ENCODE results near the gene EEIG1. TPM values are rescaled to one million over a fixed set of nuclear protein-coding genes. Genes with fewer than 3 reads are reported as not detected.

EEIG1 gene
- total RNA-seq, 4 donors from 2014 or later: 43.1 to 85.8 (median 59.5) TPM

- no peak for DNase-seq (ENCODE audit: low spot score in 2 of 2)
Observed at GRCh38 chr9:128006332-128006996, 25.7 kb upstream of the EEIG1 start.

GRCh38 chr9:128005923-128006322 lies 25.1 kb upstream of the EEIG1 start:
- H3K4me1 ChIP-seq: peaks cover 14% of the 10 kb centered on the region
- H3K27ac ChIP-seq: no peak overlapping the region
- no peak overlapping the region for H3K4me3 ChIP-seq
- WGBS: 76% methylated on average over 8 of the region's 12 CpGs
- DNase-seq (ENCODE audit: low spot score in 2 of 2): peak in 1 of 2 donors; percentile 72
- no peaks in the 10 kb centered on the region for H3K9me3 ChIP-seq
- TF ChIP-seq CTCF (IDR thresholded peaks at IDR 0.05) (no peak), EP300 (IDR thresholded peaks at IDR 0.05) (no peak), POLR2A (IDR thresholded peaks at IDR 0.05) (no peak), POLR2AphosphoS5 (IDR thresholded peaks at IDR 0.05) (no peak)
- no peaks in the 10 kb centered on the region for H3K27me3 ChIP-seq
- no peaks in the 10 kb centered on the region for H3K36me3 ChIP-seq

More at GRCh38 chr9:128006332-128006996, 25.7 kb upstream of the EEIG1 start:
- no peak overlapping the region for H3K27ac ChIP-seq
- H3K9me3 ChIP-seq: no peaks in the 10 kb centered on the region
- no peak overlapping the region for H3K4me3 ChIP-seq
- peaks cover 14% of the 10 kb centered on the region for H3K4me1 ChIP-seq
- no peaks in the 10 kb centered on the region for H3K36me3 ChIP-seq
- H3K27me3 ChIP-seq: no peaks in the 10 kb centered on the region
- TF ChIP-seq POLR2AphosphoS5 (IDR thresholded peaks at IDR 0.05): no peak
- no peak for TF ChIP-seq EP300 (IDR thresholded peaks at IDR 0.05)
- no peak for TF ChIP-seq POLR2A (IDR thresholded peaks at IDR 0.05)
- TF ChIP-seq CTCF (IDR thresholded peaks at IDR 0.05): no peak
- WGBS: 64% methylated on average over 11 of the region's 11 CpGs

GRCh38 chr9:128003966-128004604 lies 23.3 kb upstream of the EEIG1 start:
- DNase-seq (ENCODE audit: low spot score in 2 of 2): no peak
- Histone ChIP-seq H3K27ac (no peak overlapping the region), H3K4me1 (peaks cover 14% of the 10 kb centered on the region), H3K36me3 (no peaks in the 10 kb centered on the region), H3K9me3 (no peaks in the 10 kb centered on the region), H3K27me3 (no peaks in the 10 kb centered on the region), H3K4me3 (no peak overlapping the region)
- WGBS: 85% methylated on average over 7 of the region's 11 CpGs
- TF ChIP-seq EP300 (IDR thresholded peaks at IDR 0.05): no peak
- no peak for TF ChIP-seq POLR2AphosphoS5 (IDR thresholded peaks at IDR 0.05)
- TF ChIP-seq POLR2A (IDR thresholded peaks at IDR 0.05): no peak
- no peak for TF ChIP-seq CTCF (IDR thresholded peaks at IDR 0.05)

- Histone ChIP-seq H3K4me1 (peaks cover 13% of the 10 kb centered on the region), H3K27me3 (no peaks in the 10 kb centered on the region), H3K4me3 (no peak overlapping the region), H3K27ac (no peak overlapping the region), H3K9me3 (no peaks in the 10 kb centered on the region), H3K36me3 (no peaks in the 10 kb centered on the region)
- TF ChIP-seq POLR2AphosphoS5 (IDR thresholded peaks at IDR 0.05): no peak
- TF ChIP-seq EP300 (IDR thresholded peaks at IDR 0.05): no peak
- TF ChIP-seq POLR2A (IDR thresholded peaks at IDR 0.05): no peak
- 86% methylated on average over 5 of the region's 5 CpGs for WGBS
- no peak for DNase-seq (ENCODE audit: low spot score in 2 of 2)
Observed at GRCh38 chr9:128002959-128003358, 22.2 kb upstream of the EEIG1 start.

GRCh38 chr9:128001779-128002298 lies 21.1 kb upstream of the EEIG1 start:
- WGBS: 70% methylated on average over 18 of the region's 18 CpGs
- Histone ChIP-seq H3K4me1 (peaks cover 2% of the 10 kb centered on the region), H3K36me3 (no peaks in the 10 kb centered on the region), H3K27me3 (no peaks in the 10 kb centered on the region), H3K9me3 (no peaks in the 10 kb centered on the region), H3K27ac (no peak overlapping the region), H3K4me3 (no peak overlapping the region)
- no peak for DNase-seq (ENCODE audit: low spot score in 2 of 2)
- no peak for TF ChIP-seq POLR2AphosphoS5 (IDR thresholded peaks at IDR 0.05)
- TF ChIP-seq CTCF (IDR thresholded peaks at IDR 0.05): no peak
- TF ChIP-seq EP300 (IDR thresholded peaks at IDR 0.05): no peak
- no peak for TF ChIP-seq POLR2A (IDR thresholded peaks at IDR 0.05)

Data from suprapubic skin (tissue), 4 donors.